BE2C (cell line): ENCODE measurements around the gene SPIRE1.

ENCODE experiments used
- DNase-seq: peaks from one replicate; pipeline ENCODE4 v3.0.0-alpha.2; 2020
- H3K27me3 ChIP-seq: fragments of 250-450 bp; sonication (Bioruptor Pico); 2 replicates; pipeline ENCODE4 v1.5.1; 2020; ENCODE audit warnings: mild to moderate bottlenecking
- H3K36me3 ChIP-seq: fragments of 250-450 bp; sonication (Bioruptor Pico); 2 replicates; pipeline ENCODE4 v1.5.1; 2020; ENCODE audit warnings: mild to moderate bottlenecking
- H3K4me1 ChIP-seq: fragments of 250-450 bp; sonication (Bioruptor Pico); 2 replicates; pipeline ENCODE4 v1.5.1; 2020
- H3K4me3 ChIP-seq: 2 replicates; pipeline ENCODE4 v1.5.1; 2011; ENCODE audit warnings: low read depth, low read length
- H3K9me3 ChIP-seq: fragments of 250-450 bp; sonication (Bioruptor Pico); 2 replicates; pipeline ENCODE4 v1.5.1; 2020
- TF ChIP-seq, protein P1 (sequence below): IDR thresholded peaks from 2 replicates; pipeline ENCODE4 v1.5.1; 2012; ENCODE audit warnings: mild to moderate bottlenecking, low read depth, low read length

The SPIRE1 gene

GRCh38 chr18:12598181-12598930, 59.6 kb downstream of the SPIRE1 start:
- Histone ChIP-seq H3K36me3 (no peaks in the 10 kb centered on the region), H3K4me3 (no peak overlapping the region), H3K9me3 (no peaks in the 10 kb centered on the region), H3K27me3 (no peaks in the 10 kb centered on the region), H3K4me1 (no peaks in the 10 kb centered on the region)
- TF ChIP-seq, protein P1, sequence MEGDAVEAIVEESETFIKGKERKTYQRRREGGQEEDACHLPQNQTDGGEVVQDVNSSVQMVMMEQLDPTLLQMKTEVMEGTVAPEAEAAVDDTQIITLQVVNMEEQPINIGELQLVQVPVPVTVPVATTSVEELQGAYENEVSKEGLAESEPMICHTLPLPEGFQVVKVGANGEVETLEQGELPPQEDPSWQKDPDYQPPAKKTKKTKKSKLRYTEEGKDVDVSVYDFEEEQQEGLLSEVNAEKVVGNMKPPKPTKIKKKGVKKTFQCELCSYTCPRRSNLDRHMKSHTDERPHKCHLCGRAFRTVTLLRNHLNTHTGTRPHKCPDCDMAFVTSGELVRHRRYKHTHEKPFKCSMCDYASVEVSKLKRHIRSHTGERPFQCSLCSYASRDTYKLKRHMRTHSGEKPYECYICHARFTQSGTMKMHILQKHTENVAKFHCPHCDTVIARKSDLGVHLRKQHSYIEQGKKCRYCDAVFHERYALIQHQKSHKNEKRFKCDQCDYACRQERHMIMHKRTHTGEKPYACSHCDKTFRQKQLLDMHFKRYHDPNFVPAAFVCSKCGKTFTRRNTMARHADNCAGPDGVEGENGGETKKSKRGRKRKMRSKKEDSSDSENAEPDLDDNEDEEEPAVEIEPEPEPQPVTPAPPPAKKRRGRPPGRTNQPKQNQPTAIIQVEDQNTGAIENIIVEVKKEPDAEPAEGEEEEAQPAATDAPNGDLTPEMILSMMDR, result no peak
- DNase-seq, result no peak

- Histone ChIP-seq H3K4me1 (no peaks in the 10 kb centered on the region), H3K27me3 (no peaks in the 10 kb centered on the region)
- no peak for DNase-seq
Observed at GRCh38 chr18:12597760-12598159, 60.1 kb downstream of the SPIRE1 start.

DNA sequence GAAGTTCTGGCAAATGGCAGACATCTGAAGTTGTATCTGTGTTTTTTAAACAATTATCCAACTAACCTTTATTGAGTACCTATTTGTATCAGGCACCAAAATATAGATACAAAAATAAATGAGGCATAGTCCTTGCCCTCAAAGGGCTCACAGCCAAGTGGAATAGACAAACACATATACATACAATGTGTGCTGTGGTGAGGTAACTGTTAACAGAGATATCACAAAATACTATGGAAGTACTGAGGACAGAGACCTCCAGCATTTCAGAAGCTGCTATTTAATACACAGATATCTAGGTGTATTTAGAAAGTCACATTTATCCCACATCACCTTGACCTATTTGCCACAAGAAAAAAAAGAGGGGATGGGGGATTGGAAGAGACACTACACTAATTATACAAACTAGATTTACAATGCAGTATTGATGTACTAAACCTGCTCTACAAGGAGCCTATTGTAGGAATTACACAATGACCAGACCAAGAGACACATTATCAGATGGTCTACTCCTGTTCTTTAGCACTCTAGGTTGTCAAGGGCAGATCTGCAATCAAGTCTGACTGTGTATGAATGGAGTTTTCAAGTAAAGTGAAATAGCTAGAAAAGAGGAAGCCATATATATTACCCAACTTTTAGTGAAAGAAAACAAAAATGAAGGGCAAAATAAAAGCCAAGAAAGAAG, 62.2 kb downstream of the SPIRE1 start:
- Histone ChIP-seq H3K4me1 (no peaks in the 10 kb centered on the region), H3K27me3 (no peaks in the 10 kb centered on the region), H3K4me3 (no peak overlapping the region), H3K9me3 (no peaks in the 10 kb centered on the region), H3K36me3 (no peaks in the 10 kb centered on the region)
- no peak for DNase-seq
- TF ChIP-seq, protein P1, result no peak

More at GRCh38 chr18:12597760-12598159, 60.1 kb downstream of the SPIRE1 start:
- H3K36me3 ChIP-seq, result no peaks in the 10 kb centered on the region
- no peak overlapping the region for H3K4me3 ChIP-seq
- TF ChIP-seq, protein P1, result no peak
- no peaks in the 10 kb centered on the region for H3K9me3 ChIP-seq

DNA sequence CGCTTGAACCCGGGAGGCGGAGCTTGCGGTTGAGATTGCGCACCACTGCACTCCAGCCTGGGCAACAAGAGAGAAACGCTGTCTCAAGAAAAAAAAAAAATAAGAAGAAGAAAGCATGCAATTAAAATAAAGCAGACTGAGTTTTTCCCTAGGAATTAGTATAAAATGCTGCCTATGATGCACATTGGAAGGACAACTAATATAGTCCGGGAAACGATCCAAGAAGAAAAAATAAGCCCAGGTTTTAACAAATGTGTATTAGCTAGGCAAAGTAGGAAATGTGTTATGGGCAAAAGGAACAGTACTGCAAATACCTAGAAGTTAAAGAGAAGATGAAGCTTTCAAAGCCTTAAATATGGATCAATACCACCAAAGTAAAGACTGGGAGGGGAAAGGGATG, 64.0 kb downstream of the SPIRE1 start:
- Histone ChIP-seq H3K4me3 (no peak overlapping the region), H3K27me3 (no peaks in the 10 kb centered on the region), H3K4me1 (no peaks in the 10 kb centered on the region), H3K36me3 (no peaks in the 10 kb centered on the region), H3K9me3 (no peaks in the 10 kb centered on the region)
- TF ChIP-seq, protein P1, result no peak
- no peak for DNase-seq

- TF ChIP-seq, protein P1, result no peak
- H3K4me1 ChIP-seq, result no peaks in the 10 kb centered on the region
- DNase-seq, result no peak
- no peak overlapping the region for H3K4me3 ChIP-seq
- no peaks in the 10 kb centered on the region for H3K27me3 ChIP-seq
- H3K9me3 ChIP-seq, result no peaks in the 10 kb centered on the region
- no peaks in the 10 kb centered on the region for H3K36me3 ChIP-seq
Observed at GRCh38 chr18:12592597-12593127, 65.2 kb downstream of the SPIRE1 start.

- no peak for DNase-seq
- no peaks in the 10 kb centered on the region for H3K27me3 ChIP-seq
- no peaks in the 10 kb centered on the region for H3K36me3 ChIP-seq
- TF ChIP-seq, protein P1, result no peak
- no peaks in the 10 kb centered on the region for H3K4me1 ChIP-seq
- no peaks in the 10 kb centered on the region for H3K9me3 ChIP-seq
- H3K4me3 ChIP-seq, result no peak overlapping the region
Observed at GRCh38 chr18:12589448-12589847, 68.5 kb downstream of the SPIRE1 start.
